Stimulated activated CD8-positive, alpha-beta memory T cell treated with anti-CD3 and anti-CD28 coated beads, Interleukin-7, amount 100 ng/mL, for 48 hours (primary cell): Measurements from ENCODE around the gene STK32B.
"Not testable (repeated sequence)": the region's sequence is repeated elsewhere in the genome, so short reads cannot be mapped to it uniquely, and the experiment has no call there.

Experiments used
- DNase-seq, 2 donors: peaks; one replicate each; pipeline ENCODE4 v3.0.0-alpha.2; 2020; ENCODE audit warnings: low read depth in 1 of 2; ENCODE audit errors: extremely low read depth in 1 of 2

Gene STK32B

GRCh38 chr4:5156682-5157081 is 105.4 kb downstream of the STK32B start:
- DNase-seq, result no peak

DNA sequence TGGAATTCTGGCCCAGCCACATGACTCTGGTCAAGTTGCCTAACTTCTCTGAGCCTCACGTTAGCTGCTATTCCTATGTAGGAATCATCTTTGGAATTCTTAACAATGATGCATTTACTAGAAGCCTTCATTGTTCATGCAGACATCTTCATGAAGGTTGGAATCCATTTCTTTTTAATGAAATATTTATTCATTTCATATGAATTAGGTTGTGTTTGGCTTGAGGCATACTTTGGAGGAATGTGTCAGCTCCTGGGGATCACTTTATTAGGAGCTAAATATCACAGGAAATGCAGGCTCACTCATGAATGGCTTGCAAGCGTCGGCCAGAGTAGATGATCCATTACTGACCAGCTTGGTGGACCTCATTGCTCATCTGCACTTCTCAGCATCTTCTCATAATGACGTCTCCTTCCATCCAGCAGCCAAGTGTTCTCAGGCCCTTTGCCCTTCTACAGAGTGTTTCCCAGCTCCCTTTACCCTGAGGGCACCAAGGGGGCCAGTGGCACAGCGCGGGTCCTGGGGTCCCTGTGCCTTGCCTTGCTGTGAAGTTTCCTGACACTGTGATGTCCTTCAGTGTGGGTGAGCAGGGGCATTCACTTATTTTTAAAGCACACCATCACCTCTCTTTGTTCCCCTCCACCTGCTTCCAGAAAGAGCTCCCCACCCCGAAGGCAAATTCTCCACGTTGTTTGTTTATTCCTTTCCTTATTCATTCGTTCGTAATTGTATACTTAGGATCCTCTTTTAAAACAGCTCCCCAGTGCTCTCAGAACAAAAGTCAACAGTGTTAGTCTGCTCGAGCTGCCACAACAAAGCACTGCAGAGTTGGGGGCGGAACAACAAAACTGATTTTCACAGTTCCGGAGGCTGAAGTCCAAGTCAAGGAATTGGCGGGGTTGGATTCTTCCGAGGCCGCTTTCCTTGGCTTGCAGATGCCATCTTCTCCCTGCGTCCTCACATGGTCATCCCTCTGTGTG is 106.8 kb downstream of the STK32B start:
- no peak for DNase-seq

GRCh38 chr4:5158825-5159224 is 107.5 kb downstream of the STK32B start:
- DNase-seq, result no peak

DNA sequence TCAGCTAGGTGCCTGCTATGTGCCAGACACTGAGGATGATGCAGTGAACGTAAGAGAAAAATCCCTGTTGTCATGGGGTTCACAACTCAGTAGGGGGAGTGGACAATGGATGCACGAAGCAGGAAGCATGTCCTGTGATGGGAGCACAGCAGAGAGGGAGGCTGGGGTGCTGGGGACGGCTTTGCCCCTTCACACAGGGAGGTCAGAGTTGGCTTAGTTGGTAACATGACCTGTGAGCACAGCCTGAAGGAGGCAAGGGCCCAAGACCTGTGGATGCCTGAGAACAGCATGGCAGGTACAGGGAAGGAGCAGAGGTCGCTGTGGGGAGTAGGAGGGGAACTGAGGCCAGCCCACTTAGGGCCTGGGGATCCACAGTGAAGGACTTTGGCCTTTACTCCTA is 109.4 kb downstream of the STK32B start:
- no peak for DNase-seq

GRCh38 chr4:5162909-5163508 is 111.7 kb downstream of the STK32B start:
- no peak for DNase-seq

DNA sequence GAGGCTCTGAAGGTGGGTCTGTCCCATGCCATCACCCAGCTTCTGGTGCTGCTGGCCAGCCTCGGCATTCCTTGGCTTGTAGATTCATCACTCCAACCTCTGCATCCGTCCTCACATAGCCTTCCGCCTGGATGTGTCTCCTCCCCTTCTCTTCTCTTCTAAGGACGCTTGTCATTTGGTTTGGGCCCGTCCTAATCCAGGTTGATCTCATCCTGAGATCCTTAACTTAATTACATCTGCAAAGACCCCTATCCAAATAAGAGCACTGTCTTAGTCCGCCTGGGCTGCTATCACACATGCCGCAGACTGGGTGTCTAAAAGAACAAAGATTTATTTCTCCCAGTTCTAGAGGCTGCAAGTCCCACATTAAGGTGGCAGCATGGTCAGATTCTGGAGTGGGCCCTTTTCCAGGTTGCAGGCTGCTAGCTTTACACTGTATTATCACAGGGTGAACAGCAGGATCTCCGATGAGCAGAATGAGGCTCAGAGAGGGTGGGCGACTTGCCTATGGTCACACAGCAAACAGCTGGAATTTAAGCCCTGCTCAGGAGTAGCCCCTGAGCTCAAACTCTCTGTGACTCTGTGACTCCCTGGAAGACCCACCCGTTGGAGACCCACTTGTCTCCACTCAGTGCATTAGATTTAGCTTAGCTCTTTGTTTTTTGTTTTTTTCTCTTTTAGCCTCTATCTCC is 113.1 kb downstream of the STK32B start:
- DNase-seq, result no peak

- DNase-seq, result no peak
Observed at GRCh38 chr4:5165420-5166369, 114.4 kb downstream of the STK32B start.

- no peak for DNase-seq
Observed at GRCh38 chr4:5166377-5166776, 115.1 kb downstream of the STK32B start.

DNA sequence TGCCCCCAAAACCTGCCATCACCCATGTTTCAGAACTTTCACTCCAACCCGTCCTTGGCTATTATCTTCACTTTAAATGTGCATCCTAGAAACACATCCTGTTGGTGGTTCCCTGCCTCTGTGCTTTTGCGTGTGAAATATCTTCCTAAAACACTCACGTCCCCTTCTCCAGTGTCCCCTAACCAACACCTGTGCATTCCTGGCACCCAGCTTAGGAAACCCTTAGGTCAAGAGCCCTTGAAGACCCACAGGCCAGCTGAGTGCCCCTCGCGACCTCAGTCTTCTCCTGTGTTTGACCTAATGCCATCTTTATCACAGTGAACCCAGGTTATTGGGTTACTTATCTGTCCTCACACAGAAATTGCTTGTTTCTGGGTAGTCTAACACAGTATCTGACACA is 117.6 kb downstream of the STK32B start:
- no peak for DNase-seq

- DNase-seq, result not testable (repeated sequence)
Observed at GRCh38 chr4:5175836-5176235, 124.6 kb downstream of the STK32B start.

DNA sequence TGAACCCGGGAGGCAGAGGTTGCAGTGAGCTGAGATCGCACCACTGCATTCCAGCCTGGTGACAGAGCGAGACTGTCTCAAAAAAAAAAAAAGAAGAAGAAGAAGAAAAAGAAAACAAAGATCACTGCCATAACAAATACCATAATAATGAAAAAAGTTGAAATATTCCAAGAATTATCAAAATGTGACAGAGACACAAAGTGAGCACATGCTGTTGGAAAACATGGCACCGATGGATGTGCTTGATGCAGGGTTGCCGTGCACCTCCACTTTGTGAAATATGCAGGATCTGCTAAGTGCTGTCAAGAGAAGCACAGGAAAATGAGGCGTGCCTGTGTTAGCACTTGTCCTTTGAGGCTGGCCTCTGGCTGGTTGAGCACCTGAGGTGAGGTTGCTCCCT is 133.3 kb downstream of the STK32B start:
- DNase-seq, result no peak

DNA sequence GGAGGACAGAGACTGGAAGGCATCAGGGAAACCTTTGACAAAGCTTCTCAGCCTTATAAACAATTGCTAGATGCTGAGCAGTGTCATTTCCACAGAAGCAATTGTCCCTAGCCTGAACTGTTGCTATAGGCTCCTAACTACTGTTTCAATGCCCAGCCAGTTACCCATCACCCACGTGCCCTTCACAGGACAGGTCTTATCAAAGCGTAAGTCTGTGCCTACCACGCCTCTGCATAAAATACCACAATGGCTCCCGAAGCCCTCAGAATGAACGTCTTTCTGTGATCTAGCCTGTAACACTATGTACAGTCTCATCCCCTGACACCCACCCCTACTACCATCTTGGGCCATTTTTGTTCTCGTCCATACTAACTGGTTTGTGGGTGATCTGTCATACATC is 134.3 kb downstream of the STK32B start:
- no peak for DNase-seq

DNA sequence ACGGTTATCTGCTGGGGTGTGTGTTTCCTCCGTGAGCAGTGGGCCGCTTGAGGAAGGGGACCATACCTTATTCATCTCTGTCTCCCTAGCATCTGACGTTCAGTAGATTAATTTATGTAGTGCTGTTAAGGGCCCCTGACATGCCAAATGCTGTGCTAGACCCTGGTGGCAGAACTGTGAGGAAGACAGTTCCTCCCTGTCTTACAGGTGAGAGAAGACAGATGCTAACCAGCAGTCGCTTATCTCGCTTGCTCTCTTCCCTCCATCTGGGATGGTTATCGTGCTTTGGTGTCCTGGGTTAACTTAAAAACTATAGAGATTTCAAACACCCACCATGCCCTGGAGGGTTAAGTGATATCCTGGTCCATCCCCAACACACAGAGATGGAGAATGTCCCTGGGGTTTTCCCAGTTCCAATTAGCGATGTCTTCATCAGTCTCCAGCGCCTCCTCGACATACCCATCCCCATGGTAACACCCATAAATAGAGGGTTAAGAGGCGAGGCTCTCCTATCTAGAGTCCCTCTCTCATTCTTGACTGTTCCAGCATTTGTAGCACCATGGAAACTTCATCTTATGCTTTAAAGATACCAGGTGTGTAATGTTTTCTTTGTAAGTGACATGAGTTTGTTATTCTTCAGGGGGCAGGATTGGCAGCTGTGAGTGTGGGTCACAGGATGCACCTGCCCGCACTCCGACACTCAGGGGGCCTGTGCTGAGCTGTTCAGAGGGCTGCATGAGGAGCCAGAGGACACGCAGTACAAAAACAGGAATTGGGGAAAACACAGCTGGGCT is 135.2 kb downstream of the STK32B start:
- no peak for DNase-seq

DNA sequence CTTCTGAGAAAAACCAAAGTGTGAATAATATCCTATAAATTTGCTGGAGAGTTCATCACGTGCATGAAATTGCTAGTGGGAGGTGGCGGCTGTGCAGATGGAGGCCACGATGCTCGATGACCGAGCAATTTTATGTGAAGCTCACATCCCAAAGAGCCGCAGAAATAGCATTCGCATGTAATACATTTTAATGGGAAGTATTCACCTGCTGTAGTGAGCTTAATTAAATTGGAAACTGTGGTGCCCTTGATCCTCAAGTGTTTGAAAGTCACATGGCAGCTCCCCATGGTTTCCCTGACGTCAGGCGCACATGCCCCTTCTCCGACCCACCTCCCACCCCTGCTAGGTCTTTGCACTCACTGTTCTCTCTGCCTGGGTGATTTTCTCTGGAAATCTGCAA is 136.8 kb downstream of the STK32B start:
- DNase-seq, result no peak

- DNase-seq, result no peak
Observed at GRCh38 chr4:5191831-5192230, 140.6 kb downstream of the STK32B start.

- DNase-seq, result no peak
Observed at GRCh38 chr4:5192271-5192670, 141.0 kb downstream of the STK32B start.

DNA sequence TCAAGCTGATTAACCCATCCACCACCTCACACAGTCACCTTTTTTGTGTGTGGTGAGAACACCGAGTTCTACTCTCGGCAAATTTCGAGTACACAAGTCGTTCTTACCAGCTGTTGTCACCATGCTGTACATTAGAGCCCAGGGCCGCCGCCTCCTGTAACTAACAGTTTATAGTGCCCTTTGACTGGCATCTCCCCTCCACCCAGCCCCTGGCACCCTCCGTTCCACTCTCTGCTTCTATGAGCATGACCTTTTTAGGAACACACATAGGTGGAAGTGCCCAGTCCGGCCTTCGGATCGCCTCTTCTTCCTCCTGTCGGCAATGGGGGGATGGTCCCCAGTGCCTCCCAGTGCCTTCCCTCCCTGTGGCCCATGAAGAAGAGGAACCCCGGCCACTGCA is 141.4 kb downstream of the STK32B start:
- DNase-seq, result no peak

GRCh38 chr4:5198656-5199541 is 147.6 kb downstream of the STK32B start:
- DNase-seq, result no peak

DNA sequence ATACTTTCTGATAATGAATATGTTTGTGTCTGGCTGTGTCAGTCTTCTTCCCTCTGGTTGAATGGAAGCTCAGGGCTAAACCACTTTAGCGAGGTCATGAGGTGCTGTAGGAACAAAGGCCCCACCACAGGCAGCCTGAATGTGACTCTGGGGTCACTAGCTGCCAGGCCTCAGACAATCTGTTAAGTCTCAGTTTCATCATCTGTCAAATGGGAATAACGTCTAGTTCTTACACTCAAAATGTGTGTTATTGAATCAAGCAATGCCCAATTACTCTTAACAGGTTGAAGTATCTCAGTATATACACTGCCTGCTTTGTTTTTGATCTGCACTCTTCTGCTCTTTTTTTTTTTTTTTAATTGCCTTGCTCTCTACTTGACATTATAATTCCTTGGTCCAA is 148.6 kb downstream of the STK32B start:
- no peak for DNase-seq
